Measurements from ENCODE around the gene BABAM2. TPM values are rescaled to one million over a fixed set of nuclear protein-coding genes. Genes with fewer than 3 reads are reported as not detected.

Gene BABAM2
- total RNA-seq, 1 donor from 2014 or later: 41.0 TPM

DNA sequence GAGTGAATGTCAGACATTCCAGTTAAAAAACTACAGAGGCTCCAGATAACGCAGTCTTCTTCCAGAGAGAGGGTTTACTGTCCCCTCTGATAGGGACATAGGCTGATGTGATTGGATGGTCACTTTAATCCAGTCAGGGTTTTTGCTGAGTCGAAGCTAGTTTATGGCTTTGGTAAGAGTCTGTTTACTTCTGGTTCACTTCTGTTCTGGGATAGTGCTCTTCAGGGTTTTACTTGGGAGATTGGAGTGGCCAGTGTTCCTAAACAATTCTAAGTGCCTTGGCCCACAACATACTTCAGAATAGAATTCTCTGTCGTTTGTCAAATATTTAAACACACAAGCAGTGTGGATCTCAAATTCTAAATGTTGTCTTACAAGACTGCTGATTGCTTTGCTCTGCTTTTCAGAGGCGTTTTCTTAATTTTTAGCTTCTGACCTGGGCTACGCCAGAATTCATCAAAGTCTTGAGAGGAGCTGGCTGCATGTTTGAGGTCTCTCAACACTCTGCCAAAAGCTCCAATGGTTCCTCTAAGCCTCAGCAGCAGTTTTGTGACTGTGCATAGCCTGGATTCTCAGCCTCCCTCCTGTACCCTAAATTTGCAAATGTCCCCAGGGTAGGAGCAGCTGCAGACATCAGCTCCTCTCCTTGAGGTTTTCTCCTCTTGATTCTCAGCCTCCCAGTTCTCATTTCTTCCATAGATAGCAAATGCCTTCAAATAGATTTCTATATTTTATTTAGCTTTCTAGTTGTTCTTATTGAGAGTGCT lies 105.8 kb downstream of the BABAM2 start:
- H3K36me3 ChIP-seq: no peaks in the 10 kb centered on the region
- no peak overlapping the region for H3K4me3 ChIP-seq
- no peak for DNase-seq (ENCODE audit: extremely low spot score in 2 of 2)
- intact Hi-C loops (cut with DNase I): no loop called here
- no peaks in the 10 kb centered on the region for H3K27me3 ChIP-seq
- H3K27ac ChIP-seq: no peak overlapping the region
- peaks cover 8% of the 10 kb centered on the region for H3K4me1 ChIP-seq
- no peaks in the 10 kb centered on the region for H3K9me3 ChIP-seq
- TF ChIP-seq CTCF (IDR thresholded peaks at IDR 0.05) (no peak), POLR2A (IDR thresholded peaks at IDR 0.05) (no peak), POLR2AphosphoS5 (IDR thresholded peaks at IDR 0.05; ENCODE audit: insufficient read depth in 1 of 2, low read depth in 1 of 2) (no peak)

GRCh38 chr2:28000287-28000686 lies 109.8 kb downstream of the BABAM2 start:
- intact Hi-C loops (cut with DNase I): no loop called here
- Histone ChIP-seq H3K27me3 (no peaks in the 10 kb centered on the region), H3K4me3 (no peak overlapping the region), H3K4me1 (no peaks in the 10 kb centered on the region), H3K36me3 (no peaks in the 10 kb centered on the region), H3K27ac (no peak overlapping the region), H3K9me3 (no peaks in the 10 kb centered on the region)
- TF ChIP-seq CTCF (IDR thresholded peaks at IDR 0.05) (no peak), POLR2A (IDR thresholded peaks at IDR 0.05) (no peak), POLR2AphosphoS5 (IDR thresholded peaks at IDR 0.05; ENCODE audit: insufficient read depth in 1 of 2, low read depth in 1 of 2) (no peak)
- no peak for DNase-seq (ENCODE audit: extremely low spot score in 2 of 2)

GRCh38 chr2:28002181-28002580 lies 111.7 kb downstream of the BABAM2 start:
- intact Hi-C loops (cut with DNase I): no loop called here
- Histone ChIP-seq H3K9me3 (no peaks in the 10 kb centered on the region), H3K27me3 (no peaks in the 10 kb centered on the region), H3K36me3 (no peaks in the 10 kb centered on the region), H3K27ac (no peak overlapping the region), H3K4me1 (no peaks in the 10 kb centered on the region), H3K4me3 (no peak overlapping the region)
- no peak for DNase-seq (ENCODE audit: extremely low spot score in 2 of 2)
- TF ChIP-seq POLR2AphosphoS5 (IDR thresholded peaks at IDR 0.05; ENCODE audit: insufficient read depth in 1 of 2, low read depth in 1 of 2) (no peak), CTCF (IDR thresholded peaks at IDR 0.05) (no peak), POLR2A (IDR thresholded peaks at IDR 0.05) (no peak)

GRCh38 chr2:28004086-28004485 lies 113.6 kb downstream of the BABAM2 start:
- intact Hi-C loops (cut with DNase I): no loop called here
- no peak for DNase-seq (ENCODE audit: extremely low spot score in 2 of 2)
- Histone ChIP-seq H3K27ac (no peak overlapping the region), H3K4me3 (no peak overlapping the region), H3K27me3 (no peaks in the 10 kb centered on the region), H3K9me3 (no peaks in the 10 kb centered on the region), H3K36me3 (no peaks in the 10 kb centered on the region), H3K4me1 (peaks cover 6% of the 10 kb centered on the region)
- no peak for TF ChIP-seq CTCF (IDR thresholded peaks at IDR 0.05)
- no peak for TF ChIP-seq POLR2A (IDR thresholded peaks at IDR 0.05)
- no peak for TF ChIP-seq POLR2AphosphoS5 (IDR thresholded peaks at IDR 0.05; ENCODE audit: insufficient read depth in 1 of 2, low read depth in 1 of 2)

GRCh38 chr2:28009732-28010131 lies 119.2 kb downstream of the BABAM2 start:
- H3K9me3 ChIP-seq: no peaks in the 10 kb centered on the region
- H3K27me3 ChIP-seq: no peaks in the 10 kb centered on the region
- DNase-seq (ENCODE audit: extremely low spot score in 2 of 2): no peak
- peaks cover 6% of the 10 kb centered on the region for H3K4me1 ChIP-seq
- H3K4me3 ChIP-seq: no peak overlapping the region
- no peak overlapping the region for H3K27ac ChIP-seq
- no peaks in the 10 kb centered on the region for H3K36me3 ChIP-seq
- TF ChIP-seq CTCF (IDR thresholded peaks at IDR 0.05) (no peak), POLR2AphosphoS5 (IDR thresholded peaks at IDR 0.05; ENCODE audit: insufficient read depth in 1 of 2, low read depth in 1 of 2) (no peak), POLR2A (IDR thresholded peaks at IDR 0.05) (no peak)
- intact Hi-C loops (cut with DNase I): no loop called here

Data from vagina (tissue), 2 donors.